ENCODE results near the gene PROM1.

GRCh38 chr4:16055471-16055870, 28.4 kb downstream of the PROM1 start:
- TF ChIP-seq CTCF (IDR thresholded peaks at IDR 0.05) (no peak), POLR2AphosphoS5 (IDR thresholded peaks at IDR 0.05) (no peak), POLR2A (IDR thresholded peaks at IDR 0.05) (no peak)
